ENCODE results near the gene SLC6A5.
A peak's percentile ranks its signal among the peaks of the same experiment; 100 is the strongest.

SLC6A5 gene

DNA sequence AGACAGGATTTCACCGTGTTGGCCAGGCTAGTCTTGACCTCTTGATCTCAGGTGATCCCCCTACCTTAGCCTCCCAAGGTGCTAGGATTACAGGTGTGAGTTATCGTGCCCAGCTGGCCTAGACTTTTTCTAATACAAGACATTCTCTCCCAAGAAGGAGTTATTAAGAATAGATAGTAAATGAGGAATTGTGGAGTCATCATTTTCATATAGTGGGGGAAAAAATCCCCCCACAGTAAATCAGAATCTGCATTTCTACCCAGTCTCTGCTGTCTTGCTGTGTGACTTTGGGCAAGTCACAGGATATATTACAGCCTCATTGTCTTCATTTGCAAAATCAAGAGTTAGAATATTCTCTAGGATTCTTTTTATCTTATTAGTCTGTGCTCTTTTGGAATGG is 21.6 kb downstream of the SLC6A5 start:
- no peak for DNase-seq (ENCODE audit: low read depth in 4 of 4, low spot score in 1 of 4)

DNA sequence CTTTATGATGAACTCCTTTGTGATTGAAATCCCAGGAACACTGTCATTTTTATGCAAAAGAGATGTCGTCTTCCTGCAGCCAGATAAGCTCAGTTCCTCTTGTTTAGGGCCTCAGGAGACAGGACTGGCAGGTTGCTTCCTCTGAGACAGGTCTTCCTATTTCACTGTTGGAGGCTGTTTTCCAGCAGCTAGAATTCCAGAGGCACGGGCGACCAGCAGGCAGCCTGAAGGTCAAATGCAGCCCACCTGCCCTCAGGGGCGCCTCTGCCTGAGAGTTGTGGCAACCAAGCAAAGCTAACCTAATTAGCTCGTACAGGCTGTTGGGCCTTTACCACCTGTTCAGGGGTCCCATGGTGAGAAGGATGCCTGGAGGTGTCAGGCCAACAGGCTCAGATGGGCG is 22.3 kb downstream of the SLC6A5 start:
- no peak for DNase-seq (ENCODE audit: low read depth in 4 of 4, low spot score in 1 of 4)

DNA sequence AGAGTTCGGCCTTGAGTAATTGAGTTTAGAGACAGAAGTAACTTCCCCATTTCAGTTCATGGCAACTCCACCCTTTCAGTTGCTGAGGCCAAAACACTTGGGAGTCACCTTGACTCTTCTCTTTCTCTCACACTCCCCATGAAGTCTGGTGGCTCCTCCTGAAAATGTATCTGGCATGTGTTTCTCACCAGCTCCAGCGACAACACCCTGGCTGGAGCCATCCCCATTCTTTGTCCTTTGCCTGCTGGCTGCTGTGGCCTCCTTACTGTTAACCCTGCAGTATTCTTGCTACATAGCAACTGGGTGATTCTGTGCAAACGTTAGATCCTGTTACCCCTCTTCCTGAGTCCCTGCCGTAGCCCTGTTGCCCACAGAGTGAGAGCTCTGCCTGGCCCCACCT is 23.8 kb downstream of the SLC6A5 start:
- DNase-seq (ENCODE audit: low read depth in 4 of 4, low spot score in 1 of 4), result no peak

DNA sequence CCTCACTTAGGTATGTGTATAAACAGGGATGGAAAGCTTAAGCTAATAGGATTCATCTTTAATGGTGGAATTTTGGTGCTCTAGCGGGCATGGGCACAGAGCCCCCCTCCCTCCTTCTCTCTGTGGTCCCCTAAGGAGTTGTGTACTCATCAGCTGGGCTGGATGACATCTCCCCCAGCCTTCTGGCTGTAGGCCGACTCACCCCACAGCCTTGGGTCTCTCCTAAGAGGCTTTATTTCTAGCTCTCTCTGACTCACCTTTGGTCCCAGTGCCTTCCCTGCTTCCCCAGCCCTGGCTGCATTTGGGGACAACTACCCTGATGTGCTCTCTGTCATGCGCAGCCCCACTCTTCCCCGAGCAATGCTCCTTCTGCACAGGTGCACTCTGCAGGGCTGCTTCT is 26.9 kb downstream of the SLC6A5 start:
- no peak for DNase-seq (ENCODE audit: low read depth in 4 of 4, low spot score in 1 of 4)

DNA sequence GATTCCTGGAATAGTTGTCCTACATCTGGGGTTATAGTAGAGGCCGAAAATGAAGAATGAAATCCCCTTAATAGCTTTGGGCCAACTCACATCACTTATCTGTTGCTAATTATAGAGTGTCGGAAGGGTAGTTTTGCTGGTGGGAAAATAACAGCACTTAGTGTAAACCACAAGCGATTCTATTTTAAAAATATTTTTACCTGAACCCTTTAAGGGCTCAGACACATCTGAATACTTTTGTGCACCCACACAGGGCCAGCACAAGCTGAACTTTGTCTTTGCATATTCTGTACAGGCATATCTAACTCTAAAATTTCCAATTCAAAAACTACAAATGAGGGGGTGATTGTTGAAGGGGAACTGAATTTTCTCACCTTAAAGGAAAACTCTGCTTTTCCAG is 27.6 kb downstream of the SLC6A5 start:
- no peak for DNase-seq (ENCODE audit: low read depth in 4 of 4, low spot score in 1 of 4)

DNA sequence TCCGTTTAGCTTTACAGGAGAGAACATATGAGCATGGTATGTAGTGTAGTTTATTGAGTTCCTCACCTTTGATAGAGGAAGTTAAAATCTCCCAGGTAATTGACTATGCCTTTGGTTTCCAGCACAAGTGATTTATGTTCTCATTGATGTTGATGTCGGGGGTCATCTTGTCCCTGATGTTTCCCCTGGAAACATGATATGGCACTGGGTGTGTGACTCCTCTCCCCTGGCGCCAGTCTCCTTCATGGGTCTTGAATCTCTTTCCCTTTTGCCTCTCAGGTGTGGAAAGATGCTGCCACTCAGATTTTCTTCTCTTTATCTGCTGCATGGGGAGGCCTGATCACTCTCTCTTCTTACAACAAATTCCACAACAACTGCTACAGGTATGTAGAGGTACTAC is 28.3 kb downstream of the SLC6A5 start:
- DNase-seq (ENCODE audit: low read depth in 4 of 4, low spot score in 1 of 4), result no peak

DNA sequence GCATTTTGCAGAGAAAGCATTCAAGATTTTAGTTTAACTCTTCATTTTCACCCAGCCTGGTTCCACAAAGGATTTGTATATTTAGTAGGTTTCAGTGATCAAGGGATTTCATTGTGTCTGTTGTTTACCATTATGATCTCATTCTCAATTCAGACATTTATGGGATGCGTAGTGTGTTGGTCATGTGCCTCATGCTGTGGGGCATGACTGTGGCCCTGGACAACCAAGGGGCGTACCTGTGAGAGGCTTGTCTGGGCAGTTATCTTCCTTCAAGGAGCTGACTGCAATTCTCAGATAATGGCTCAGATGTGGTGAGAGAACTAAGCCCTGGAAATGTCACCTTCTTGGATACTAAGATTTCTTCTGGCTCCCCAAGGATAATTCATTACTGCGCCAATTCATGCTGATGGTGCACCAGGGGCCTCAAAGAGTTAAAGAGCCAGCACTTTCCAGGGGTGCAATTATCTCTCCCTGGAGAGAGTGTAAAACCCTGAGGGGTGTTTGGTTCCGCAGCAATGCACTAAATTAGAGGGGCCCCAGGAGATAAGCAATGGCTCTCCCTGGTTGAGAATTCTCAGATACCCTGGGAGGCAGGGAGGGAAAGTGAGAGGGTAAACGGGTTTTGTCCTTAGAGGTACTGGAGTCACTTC is 32.2 kb downstream of the SLC6A5 start:
- DNase-seq (ENCODE audit: low read depth in 4 of 4, low spot score in 1 of 4), result no peak

DNA sequence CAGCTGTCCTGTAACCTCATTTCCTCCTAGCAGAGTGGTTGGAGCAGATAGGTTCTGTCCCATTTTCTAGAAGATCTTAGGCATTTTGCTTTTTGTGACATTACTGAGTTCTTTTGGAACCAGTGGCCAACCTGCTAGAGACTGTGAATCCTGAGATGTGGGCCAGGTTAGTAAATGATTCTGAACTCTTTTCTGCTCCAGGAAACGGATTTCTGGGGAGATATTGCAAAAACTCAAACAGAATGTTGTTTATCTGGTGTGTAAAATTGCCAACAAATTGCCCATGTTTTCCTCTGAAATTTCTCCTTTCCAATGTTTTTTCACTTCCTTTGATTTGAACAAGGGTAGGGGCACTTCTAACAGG is 32.7 kb downstream of the SLC6A5 start:
- DNase-seq (ENCODE audit: low read depth in 4 of 4, low spot score in 1 of 4), result no peak

DNA sequence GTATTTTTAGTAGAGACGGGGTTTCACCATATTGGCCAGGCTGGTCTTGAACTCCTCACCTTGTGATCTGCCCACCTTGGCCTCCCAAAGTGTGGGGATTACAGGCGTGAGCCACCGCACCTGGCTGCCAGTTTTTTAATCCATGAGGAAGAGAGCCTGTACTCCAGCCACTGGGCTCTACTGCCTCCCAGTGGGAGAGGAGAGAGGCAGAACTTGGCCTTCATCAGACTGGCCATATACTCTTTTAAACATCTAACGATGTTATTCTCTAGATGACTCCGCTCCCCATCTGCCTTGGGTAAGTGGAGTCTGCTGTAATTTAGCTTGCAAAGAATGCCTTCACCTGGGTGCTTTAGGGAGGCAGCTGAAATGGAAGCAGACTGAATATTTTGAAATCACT is 34.6 kb downstream of the SLC6A5 start:
- DNase-seq (ENCODE audit: low read depth in 4 of 4, low spot score in 1 of 4), result no peak

DNA sequence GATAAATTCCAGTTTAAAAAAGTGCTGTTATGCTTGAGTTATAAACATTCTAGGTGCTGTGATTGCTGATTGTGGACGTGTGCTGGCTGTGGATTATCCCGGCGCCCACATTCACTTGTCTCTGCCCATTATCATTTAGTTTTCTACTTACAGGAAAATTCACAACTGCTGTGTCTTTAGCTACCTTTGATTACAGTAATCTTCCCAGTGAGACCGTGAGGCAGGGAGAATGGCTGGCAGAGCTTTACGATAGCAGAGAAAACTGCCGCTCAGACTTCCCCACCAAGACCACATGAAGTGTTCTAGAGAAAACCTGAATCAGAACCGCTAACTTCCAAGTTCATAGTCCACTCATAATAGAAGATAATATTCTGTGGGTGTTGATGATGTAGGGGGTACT is 35.4 kb downstream of the SLC6A5 start:
- no peak for DNase-seq (ENCODE audit: low read depth in 4 of 4, low spot score in 1 of 4)

DNA sequence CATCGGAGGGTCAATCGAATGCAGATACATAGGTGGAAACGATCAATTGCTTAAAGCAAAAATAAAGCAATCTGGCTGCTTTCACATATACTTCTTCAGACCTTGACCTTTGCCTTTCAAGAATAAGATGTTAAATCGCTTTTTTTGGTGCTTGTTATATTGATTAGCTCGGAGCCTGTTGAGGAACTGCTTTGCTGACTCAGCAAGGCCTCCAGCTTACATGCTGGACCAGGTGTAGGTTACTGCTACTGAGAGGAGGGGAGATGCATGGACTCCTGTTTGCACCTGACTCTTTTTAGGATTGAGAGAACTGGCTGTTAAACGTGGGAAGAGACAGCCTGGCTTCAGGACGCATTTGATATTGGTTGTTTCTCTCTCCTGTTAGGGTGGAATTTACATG is 38.7 kb downstream of the SLC6A5 start:
- no peak for DNase-seq (ENCODE audit: low read depth in 4 of 4, low spot score in 1 of 4)

DNA sequence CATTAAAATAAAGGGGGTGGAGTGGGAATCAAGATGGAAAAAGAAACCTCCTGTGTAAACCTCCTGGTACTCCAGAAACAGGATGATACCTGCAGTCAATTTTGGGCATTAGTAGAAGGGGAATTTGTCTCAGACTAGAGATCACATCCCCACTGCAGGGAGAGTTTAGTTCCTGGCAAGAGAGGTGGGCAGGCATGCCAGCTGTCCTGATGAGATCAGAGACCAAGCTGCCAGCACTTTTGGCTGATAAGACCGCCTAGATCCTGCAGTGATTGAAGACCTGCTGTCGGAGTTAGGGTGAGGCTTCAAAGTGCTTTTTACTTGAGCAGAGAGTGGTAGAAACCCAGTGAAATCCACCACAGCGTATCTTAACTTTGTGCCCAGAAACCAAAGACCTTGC is 40.3 kb downstream of the SLC6A5 start:
- no peak for DNase-seq (ENCODE audit: low read depth in 4 of 4, low spot score in 1 of 4)

DNA sequence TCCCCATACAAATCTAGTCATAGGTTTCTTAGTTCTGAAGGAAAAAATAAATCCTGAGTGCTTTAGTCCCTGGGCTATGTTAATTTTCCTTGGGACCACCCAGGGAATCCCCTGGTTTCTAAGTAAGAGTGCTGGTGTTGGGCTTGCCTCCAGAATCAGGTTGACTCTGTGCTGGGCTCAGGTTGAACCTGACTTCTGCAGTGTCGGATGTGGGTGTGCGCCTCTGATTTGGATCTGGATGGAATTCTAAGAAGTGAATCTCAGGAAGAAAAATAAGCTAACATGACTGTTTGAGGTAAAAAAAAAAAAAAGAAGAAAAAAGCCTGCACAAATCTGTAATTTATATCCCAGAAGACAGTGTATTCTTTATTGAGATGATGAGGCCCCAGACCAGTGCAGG is 41.0 kb downstream of the SLC6A5 start:
- no peak for DNase-seq (ENCODE audit: low read depth in 4 of 4, low spot score in 1 of 4)

DNA sequence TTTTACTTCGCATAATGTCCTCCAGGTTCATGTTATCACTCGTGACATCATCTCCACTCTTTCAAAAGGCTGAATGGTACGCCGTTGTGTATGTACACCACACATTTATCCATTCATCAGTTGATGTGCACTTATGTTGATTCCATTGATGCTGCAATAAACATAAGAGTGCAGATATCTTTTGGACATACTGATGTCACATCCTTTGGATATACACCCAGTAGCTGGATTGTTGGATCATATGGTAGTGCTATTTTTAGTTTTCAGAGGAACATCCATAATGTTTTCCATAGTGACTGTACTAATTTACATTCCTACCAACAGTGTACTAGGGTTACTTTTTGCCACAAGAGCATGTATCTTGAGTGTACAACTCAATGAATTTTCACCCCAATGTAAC is 45.0 kb downstream of the SLC6A5 start:
- DNase-seq (ENCODE audit: low read depth in 4 of 4, low spot score in 1 of 4), result no peak

DNA sequence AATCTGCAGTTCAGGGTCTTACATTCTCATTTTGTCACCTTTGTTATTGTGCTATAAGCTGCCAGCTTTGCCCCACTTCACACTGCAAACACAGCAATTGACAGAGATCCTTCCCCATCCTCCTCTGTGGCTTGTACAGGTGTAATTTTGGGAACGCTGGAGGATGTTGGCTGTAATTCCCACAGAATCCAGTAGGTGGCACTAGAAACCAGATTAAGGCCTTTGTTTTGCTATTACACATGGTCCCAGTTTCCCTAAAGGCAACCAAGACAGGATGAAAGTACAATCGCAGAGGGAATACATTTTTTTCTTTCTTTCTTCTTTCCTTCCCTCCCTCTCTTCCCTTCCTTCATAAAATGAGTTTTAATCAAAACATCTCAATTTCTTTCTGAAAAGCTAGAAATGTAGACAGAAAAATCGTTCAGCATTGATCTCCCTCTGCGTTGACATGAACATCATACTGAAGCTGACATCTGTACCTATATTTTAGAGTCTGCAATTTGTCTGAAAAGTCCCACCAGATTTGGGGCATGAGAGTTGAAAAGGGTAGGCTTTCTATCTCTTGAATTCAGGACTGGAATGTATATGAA is 48.7 kb downstream of the SLC6A5 start:
- DNase-seq (ENCODE audit: low read depth in 4 of 4, low spot score in 1 of 4), result peak; percentile 3 to 19 (median 6)

DNA sequence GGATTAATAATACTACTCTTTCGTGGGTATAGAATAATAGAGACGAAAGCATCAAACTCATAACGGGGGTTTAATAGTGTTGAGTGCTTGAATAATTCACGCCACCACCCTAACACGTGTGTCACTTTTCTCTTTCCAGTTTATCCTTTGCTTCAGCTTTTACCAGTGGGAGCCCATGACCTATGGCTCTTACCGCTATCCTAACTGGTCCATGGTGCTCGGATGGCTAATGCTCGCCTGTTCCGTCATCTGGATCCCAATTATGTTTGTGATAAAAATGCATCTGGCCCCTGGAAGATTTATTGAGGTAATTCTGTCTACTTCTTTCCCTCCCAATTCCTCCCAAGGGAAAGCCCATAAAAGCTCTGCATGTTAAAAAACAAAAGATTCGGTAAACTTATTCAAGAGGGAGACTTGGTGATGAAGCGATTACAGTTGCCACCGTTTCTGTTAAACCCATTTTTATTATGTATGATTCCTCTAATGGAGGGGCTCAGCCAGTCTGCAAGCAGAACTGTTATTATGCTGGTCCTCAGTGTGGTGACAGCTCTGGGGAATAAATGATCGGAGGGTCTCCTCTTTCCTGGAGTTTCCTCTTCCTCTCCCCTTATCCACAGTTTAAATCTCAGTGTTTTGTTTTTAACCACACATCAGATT is 52.9 kb downstream of the SLC6A5 start:
- no peak for DNase-seq (ENCODE audit: low read depth in 4 of 4, low spot score in 1 of 4)

DNA sequence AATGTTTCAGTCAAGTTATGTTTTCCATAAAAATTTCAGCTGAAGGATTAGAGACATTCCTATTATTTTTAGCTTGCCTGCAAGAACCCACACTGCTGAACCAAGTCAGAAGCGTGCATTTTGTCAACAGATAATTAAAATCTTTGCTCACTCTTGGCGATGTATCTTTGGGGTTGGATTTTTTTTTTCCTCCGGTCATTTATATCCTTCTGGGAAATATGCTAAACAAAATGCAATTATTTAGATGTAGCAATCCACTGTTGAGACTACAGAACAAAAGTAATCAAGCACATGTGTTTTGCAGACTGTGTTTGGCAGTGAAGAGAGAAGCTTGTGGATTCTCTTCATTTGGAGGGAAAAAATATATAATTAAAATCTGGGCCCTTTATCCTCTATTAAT is 54.6 kb downstream of the SLC6A5 start:
- DNase-seq (ENCODE audit: low read depth in 4 of 4, low spot score in 1 of 4), result no peak

DNA sequence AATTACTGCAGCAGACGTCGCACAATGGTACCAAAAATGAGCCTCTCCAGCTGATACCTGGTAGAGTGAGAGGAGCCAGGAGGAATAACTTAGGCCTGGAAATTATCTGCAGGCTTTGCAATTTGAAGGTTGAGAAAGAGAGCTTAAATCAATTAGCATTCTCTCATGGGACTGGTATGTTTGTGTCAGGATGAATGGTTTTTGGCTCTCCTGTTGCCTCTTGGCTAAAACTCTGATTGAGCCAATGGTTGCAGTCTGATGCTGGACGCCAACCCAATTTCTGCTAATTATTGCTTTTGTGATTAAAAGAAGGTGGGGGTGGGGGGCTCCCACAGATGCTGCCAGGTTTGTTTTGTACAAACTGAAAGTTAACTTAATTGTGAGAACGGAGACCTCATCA is 57.5 kb downstream of the SLC6A5 start:
- no peak for DNase-seq (ENCODE audit: low read depth in 4 of 4, low spot score in 1 of 4)

DNA sequence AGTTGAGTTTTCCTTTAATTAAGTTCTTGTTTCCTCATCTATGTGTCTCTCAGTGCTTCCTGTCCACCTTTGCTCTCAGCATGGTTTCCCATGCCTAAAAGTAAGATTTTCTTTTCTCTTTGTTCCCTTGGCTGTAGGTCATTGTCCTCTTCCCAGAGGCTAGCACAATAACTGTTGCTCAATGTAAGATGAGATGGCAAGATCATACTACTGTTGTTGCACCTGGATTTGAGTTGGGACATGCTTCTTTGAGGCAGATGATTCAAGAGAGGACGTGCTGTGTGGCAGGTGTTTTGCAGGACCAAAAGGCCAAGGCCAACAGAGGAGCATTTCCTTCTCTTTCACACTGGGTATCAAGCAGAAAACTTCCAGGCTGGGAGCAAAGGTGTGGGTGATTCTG is 58.7 kb downstream of the SLC6A5 start:
- DNase-seq (ENCODE audit: low read depth in 4 of 4, low spot score in 1 of 4), result no peak

DNA sequence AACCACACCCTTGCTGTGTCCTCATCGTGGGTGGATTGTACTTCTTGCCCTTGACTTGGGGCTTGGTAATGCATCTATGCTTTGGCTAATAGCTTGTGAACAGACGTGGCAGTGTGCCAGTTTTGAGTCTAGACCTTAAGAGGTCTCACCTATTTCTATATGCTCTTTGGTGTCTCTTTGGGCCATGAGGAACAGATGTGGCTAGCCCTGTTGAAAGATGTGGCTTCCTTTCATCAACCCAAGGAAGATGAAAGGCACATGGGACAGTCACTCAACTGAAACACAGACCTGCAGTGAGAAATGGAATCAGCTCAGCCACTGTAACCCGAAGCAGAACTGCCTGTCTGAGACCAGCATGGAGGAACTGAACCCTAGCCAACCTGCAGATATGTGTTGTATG is 62.0 kb downstream of the SLC6A5 start:
- no peak for DNase-seq (ENCODE audit: low read depth in 4 of 4, low spot score in 1 of 4)

DNA sequence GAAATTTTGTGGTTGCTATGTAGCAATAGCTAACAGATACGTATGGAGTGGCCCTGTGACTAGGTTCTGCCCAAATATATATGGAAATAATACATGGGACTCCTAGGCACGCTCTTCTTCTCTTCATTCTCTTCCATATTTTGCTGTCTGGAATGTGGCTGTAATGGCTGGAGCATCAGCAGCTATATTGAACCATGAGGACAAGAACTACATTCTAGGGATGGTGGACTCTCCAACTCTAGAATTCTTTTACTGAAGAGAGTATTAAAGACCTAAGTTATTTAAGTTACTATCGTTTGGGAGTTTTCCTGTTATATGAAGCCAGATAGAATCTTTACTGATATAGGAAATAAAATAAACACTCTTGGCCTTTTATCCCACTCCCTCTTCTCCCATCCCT is 62.4 kb downstream of the SLC6A5 start:
- no peak for DNase-seq (ENCODE audit: low read depth in 4 of 4, low spot score in 1 of 4)

DNA sequence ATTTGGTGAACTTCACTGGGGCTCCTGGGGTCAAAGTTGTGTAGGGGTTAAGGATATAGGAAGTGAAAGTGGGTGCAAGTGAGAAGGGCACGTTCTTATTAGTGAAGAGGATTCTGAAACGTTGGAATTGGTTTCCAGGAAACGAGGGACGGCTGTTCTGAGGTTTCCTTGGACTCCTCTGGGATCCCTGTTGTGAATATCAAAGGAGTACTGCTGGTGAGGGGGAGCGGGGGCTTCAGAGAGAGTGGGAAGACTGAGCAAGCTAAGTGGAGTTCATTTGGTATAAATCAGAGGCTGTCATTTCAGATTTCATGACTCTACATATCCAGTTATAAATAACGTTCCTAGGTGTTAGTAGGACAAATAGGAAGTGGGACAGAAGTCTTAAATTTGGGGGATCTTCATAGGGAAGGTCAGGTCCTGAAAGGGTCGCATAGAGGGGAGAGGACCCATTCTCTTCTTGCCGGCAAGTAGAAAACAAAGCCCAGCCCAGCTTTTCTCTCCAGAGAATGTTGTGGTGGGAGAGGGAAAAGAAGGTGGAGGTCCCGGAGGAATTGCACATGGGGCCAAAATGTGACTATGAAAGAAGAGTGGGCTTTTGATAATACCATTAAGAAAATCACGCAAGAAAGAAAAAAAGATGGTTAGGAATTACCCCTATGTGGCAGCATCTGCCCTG is 68.9 kb downstream of the SLC6A5 start:
- DNase-seq (ENCODE audit: low read depth in 4 of 4, low spot score in 1 of 4), result no peak

Data from stimulated activated CD4-positive, alpha-beta T cell treated with anti-CD3 and anti-CD28 coated beads, Interleukin-1b, Interleukin-23, amount 100 ng/mL, for 24 hours (primary cell).